GM23338 (cell line): ENCODE results near the gene RALBP1. TPM values are rescaled to one million over a fixed set of nuclear protein-coding genes. Genes with fewer than 3 reads are reported as not detected.
A peak's percentile ranks its signal among the peaks of the same experiment; 100 is the strongest.

Source experiments
- ATAC-seq: fragments of 200-7000 bp; cut with Tn5 transposase; 3 replicates; pipeline ENCODE4 v1.9.1; 2020
- DNase-seq: peaks from one replicate; pipeline ENCODE4 v3.0.0-alpha.2; 2015; ENCODE audit warnings: low spot score
- H2AFZ ChIP-seq: fragments of 200-600 bp; sonication (generic); 2 replicates; pipeline ENCODE4 v1.8.0; 2016; ENCODE audit warnings: antibody characterized with exemption, mild to moderate bottlenecking, moderate library complexity
- H3F3A ChIP-seq: fragments of 200-600 bp; sonication (generic); replicated peaks from 2 replicates; pipeline ENCODE4 v1.8.0; 2017; ENCODE audit warnings: antibody characterized with exemption, mixed run types, low read depth
- H3K27ac ChIP-seq: fragments of 200-600 bp; sonication (generic); 2 replicates; pipeline ENCODE4 v1.6.1; 2016; ENCODE audit warnings: low read depth
- H3K27me3 ChIP-seq: fragments of 200-600 bp; sonication (generic); 2 replicates; pipeline ENCODE4 v1.8.0; 2016; ENCODE audit warnings: mild to moderate bottlenecking, mixed run types, moderate library complexity; ENCODE audit not compliant: insufficient read depth
- H3K36me3 ChIP-seq: fragments of 200-600 bp; sonication (generic); 2 replicates; pipeline ENCODE4 v1.8.0; 2016; ENCODE audit warnings: mild to moderate bottlenecking; ENCODE audit not compliant: insufficient read depth
- H3K4me1 ChIP-seq: fragments of 200-600 bp; sonication (generic); 2 replicates; pipeline ENCODE4 v1.8.0; 2016; ENCODE audit warnings: mild to moderate bottlenecking, moderate library complexity; ENCODE audit not compliant: insufficient read depth
- H3K4me2 ChIP-seq: fragments of 200-600 bp; sonication (generic); 2 replicates; pipeline ENCODE4 v1.7.1; 2017; ENCODE audit warnings: mixed run types
- H3K4me3 ChIP-seq: fragments of 200-600 bp; sonication (generic); 2 replicates; pipeline ENCODE4 v1.6.1; 2016; ENCODE audit warnings: mixed run types
- H3K79me2 ChIP-seq: fragments of 200-600 bp; sonication (generic); replicated peaks from 2 replicates; pipeline ENCODE4 v1.8.0; 2017; ENCODE audit warnings: mild to moderate bottlenecking; ENCODE audit not compliant: insufficient read depth
- H3K9me2 ChIP-seq: fragments of 200-600 bp; sonication (generic); 2 replicates; pipeline ENCODE4 v1.8.0; 2017; ENCODE audit not compliant: insufficient read depth
- H4K20me1 ChIP-seq: fragments of 200-600 bp; sonication (generic); replicated peaks from 2 replicates; pipeline ENCODE4 v1.8.0; 2017; ENCODE audit warnings: mild to moderate bottlenecking; ENCODE audit not compliant: insufficient read depth
- H3K27ac Mint-ChIP-seq: 2 replicates; pipeline ENCODE4 v1.8.0; 2020; ENCODE audit warnings: inconsistent platforms, mild to moderate bottlenecking, moderate library complexity, mixed read lengths
- H3K27me3 Mint-ChIP-seq: 3 replicates; pipeline ENCODE4 v1.8.0; 2022; ENCODE audit warnings: low read depth, mild to moderate bottlenecking, moderate library complexity, mixed read lengths, inconsistent platforms; ENCODE audit not compliant: insufficient read depth, poor library complexity
- H3K36me3 Mint-ChIP-seq: 3 replicates; pipeline ENCODE4 v1.8.0; 2021; ENCODE audit warnings: low read depth, mild to moderate bottlenecking, inconsistent platforms, moderate library complexity, mixed read lengths
- H3K4me1 Mint-ChIP-seq: 3 replicates; pipeline ENCODE4 v1.8.0; 2020; ENCODE audit warnings: mild to moderate bottlenecking, inconsistent platforms, mixed read lengths
- H3K4me3 Mint-ChIP-seq: 3 replicates; pipeline ENCODE4 v1.8.0; 2021; ENCODE audit warnings: moderate library complexity, mild to moderate bottlenecking, inconsistent platforms, mixed read lengths
- H3K9me3 Mint-ChIP-seq: 3 replicates; pipeline ENCODE4 v1.8.0; 2020; ENCODE audit warnings: moderate library complexity, mild to moderate bottlenecking, inconsistent platforms, mixed read lengths
- CTCF ChIP-seq, 2 experiments: fragments of 200-600 bp in 1 of 2; sonication (generic) in 1 of 2; conservative IDR thresholded peaks; 2 replicates each; pipeline versions ENCODE4 v1.5.1 to v1.6.1; 2016 to 2017; ENCODE audit warnings: antibody characterized with exemption in 2 of 2, low read depth in 2 of 2, mild to moderate bottlenecking in 2 of 2, moderate library complexity in 1 of 2
- EZH2 ChIP-seq: fragments of 200-600 bp; sonication (generic); IDR thresholded peaks from one replicate; pipeline ENCODE4 v1.8.0; 2017; ENCODE audit warnings: antibody characterized with exemption, mild to moderate bottlenecking, low read depth; ENCODE audit not compliant: unreplicated experiment
- ZNF331 ChIP-seq: fragments of 250-450 bp; sonication (Bioruptor Pico); IDR thresholded peaks from 2 replicates; pipeline ENCODE4 v1.5.0; 2020; ENCODE audit warnings: low read depth, mild to moderate bottlenecking, moderate library complexity
- ZNF462 ChIP-seq: fragments of 250-450 bp; sonication (Bioruptor Pico); IDR thresholded peaks from 2 replicates; pipeline ENCODE4 v1.5.0; 2020; ENCODE audit warnings: mild to moderate bottlenecking, moderate library complexity
- polyA plus RNA-seq: library from polyadenylated mRNA; unstranded; fragments of >200 nt; fragmentation: Nextera tagmentation; extraction: Ambion mirVana; gene quantifications from 2 replicates; pipeline ENCODE4 v1.2.1, GENCODE V29; 2016
- total RNA-seq: library from RNA; depleted of rRNA; stranded (reverse); fragments of >200 nt; shearing (Covaris generic); gene quantifications from 2 replicates; pipeline ENCODE4 v1.2.3, GENCODE V29; 2014

The RALBP1 gene
- total and polyA plus RNA-seq, 2 experiments from 2014 or later: 80.9 to 103 TPM

- H2AFZ ChIP-seq: no peak overlapping the region
- DNase-seq: peak; percentile 69
- Mint-ChIP-seq H3K4me1 (peaks cover 6% of the 10 kb centered on the region; the same call in 2 of the 3 replicates), H3K27me3 (no peaks in the 10 kb centered on the region), H3K9me3 (no peaks in the 10 kb centered on the region), H3K27ac (no peak overlapping the region), H3K4me3 (no peak overlapping the region), H3K36me3 (peaks cover 16% of the 10 kb centered on the region; the same call in 2 of the 3 replicates)
- H3K79me2 ChIP-seq: peaks cover 8% of the 10 kb centered on the region
- no peak overlapping the region for H3K27ac ChIP-seq
- no peaks in the 10 kb centered on the region for H3K27me3 ChIP-seq
- no peaks in the 10 kb centered on the region for H4K20me1 ChIP-seq
- H3F3A ChIP-seq: no peaks in the 10 kb centered on the region
- H3K4me2 ChIP-seq: no peak overlapping the region
- TF ChIP-seq ZNF462 (CRISPR knock-in tag): no peak
- no peak for TF ChIP-seq ZNF331 (CRISPR knock-in tag)
- TF ChIP-seq CTCF (conservative IDR thresholded peaks at IDR 0.05; ENCODE audit: low read depth in 2 of 2): peak; percentile 84 to 99
- TF ChIP-seq EZH2: no peak
- no peaks in the 10 kb centered on the region for H3K4me1 ChIP-seq
- H3K9me2 ChIP-seq: no peaks in the 10 kb centered on the region
- peak; percentile 32 for ATAC-seq
- no peak overlapping the region for H3K4me3 ChIP-seq
- no peaks in the 10 kb centered on the region; the same call in 1 of the 2 replicates for H3K36me3 ChIP-seq
Observed at GRCh38 chr18:9516437-9517064, 41.2 kb downstream of the RALBP1 start.
